NCI-H146 treated with DMSO at 0.1 percent for 48 hours (cell line): Measurements from ENCODE around the gene LGALS12.
A peak's percentile ranks its signal among the peaks of the same experiment; 100 is the strongest.

Experiments
- DNase-seq: peaks from one replicate; lab custom pipeline; 2025; ENCODE audit not compliant: unreplicated experiment; lab: John Stamatoyannopoulos, UW

The LGALS12 gene

GRCh38 chr11:63505857-63506528 is at the start of gene LGALS12:
Gene LGALS12, plus strand, starts transcription at chr11:63506084. Its CDS starts 375 bp downstream, at chr11:63506459.
- DNase-seq, result no peak

DNA sequence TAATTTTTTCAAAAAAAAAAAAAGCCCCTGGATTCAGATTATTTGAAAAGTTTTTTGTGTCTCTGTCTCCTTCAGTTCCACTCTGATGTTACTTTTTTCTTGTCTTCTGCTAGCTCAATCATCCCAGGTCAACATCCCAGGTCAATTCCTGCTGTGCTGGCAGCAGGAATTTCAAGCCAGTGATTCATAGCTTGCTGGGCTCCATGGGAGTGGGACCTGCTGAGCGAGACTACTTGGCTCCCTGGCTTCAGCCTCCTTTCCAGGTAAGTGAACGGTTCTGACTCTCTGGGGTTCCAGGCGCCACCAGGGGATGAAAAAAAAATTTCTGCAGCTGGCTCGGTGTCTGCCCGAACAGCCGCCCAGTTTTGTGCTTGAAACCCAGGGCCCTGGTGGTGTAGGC is 46.3 kb upstream of the LGALS12 start:
- no peak for DNase-seq

GRCh38 chr11:63462137-63462536 is 43.7 kb upstream of the LGALS12 start:
- DNase-seq, result no peak

DNA sequence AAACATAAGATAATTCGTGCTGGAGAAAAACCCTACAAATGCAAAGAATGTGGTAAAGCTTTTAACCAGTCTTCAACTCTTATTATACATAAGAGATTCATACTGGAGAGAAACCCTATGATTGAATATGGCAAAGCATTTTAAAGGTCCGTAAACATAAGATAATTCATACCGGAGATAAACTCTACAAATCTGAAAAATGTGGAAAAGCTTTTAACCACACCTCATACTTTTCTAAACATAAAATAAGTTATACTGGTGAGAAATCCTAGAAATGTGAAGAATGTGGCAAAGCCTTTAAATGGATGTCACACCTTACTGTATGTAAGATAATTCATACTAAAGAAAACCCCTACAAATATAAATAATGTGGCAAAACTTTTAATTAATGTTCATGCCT is 35.6 kb upstream of the LGALS12 start:
- DNase-seq, result no peak

GRCh38 chr11:63472372-63472771 is 33.5 kb upstream of the LGALS12 start:
- DNase-seq, result no peak

- DNase-seq, result no peak
These were observed 29.3 kb upstream of the LGALS12 start for GRCh38 chr11:63476618-63477017.

DNA sequence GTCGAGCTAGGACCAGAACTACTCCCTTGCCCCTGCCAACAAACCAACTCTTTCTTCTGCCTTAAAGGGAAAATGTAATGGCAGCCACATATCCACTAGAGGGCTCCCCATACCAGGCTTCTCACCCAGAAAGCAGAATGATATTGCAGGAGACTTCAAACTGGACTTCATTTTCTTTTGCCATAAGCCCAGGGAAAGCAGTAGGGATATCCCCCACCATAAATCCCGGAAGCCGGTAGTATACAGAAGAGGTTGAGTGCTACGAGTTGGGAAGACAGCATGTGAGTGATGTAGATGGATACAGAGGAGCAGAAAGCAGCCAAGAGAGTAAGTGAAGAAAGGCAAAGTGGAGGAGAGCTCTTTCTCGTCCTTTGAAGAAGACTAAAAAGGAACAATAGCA is 27.0 kb upstream of the LGALS12 start:
- DNase-seq, result peak; percentile 23

DNA sequence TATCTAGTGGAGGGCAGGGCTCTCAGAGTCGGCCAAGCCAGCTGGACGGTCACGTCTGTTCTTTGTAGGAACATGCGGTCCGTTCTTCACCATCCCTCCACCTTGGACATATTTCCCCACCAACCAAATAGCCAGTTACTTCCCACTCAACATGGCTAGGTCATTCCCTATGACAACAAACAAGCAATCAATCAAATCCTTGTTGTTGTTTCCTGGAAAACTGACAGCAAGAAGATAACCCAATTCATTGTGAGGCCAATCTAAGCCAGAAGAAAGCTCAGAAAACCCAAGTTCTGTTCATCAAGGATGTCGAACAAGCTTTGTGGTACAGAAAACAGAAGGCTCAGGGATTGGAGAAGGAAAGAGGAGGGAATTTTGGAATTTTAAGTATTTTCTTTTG is 25.8 kb upstream of the LGALS12 start:
- no peak for DNase-seq

DNA sequence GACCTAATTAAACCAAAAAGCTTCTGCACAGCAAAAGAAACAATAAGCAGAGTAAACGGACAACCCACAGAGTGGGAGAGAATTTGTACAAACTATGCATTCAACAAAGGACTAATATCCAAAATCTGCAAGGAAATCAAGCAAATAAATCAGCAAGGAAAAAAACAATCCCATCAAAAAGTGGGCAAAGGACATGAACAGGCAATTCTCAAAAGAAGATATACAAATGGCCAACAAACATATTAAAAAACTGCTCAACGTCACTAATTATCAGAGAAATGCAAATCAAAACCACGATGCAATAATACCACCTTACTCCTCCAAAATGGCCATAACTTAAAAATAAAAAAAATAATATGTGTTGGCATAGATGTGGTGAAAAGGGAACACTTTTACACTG is 20.1 kb upstream of the LGALS12 start:
- no peak for DNase-seq

DNA sequence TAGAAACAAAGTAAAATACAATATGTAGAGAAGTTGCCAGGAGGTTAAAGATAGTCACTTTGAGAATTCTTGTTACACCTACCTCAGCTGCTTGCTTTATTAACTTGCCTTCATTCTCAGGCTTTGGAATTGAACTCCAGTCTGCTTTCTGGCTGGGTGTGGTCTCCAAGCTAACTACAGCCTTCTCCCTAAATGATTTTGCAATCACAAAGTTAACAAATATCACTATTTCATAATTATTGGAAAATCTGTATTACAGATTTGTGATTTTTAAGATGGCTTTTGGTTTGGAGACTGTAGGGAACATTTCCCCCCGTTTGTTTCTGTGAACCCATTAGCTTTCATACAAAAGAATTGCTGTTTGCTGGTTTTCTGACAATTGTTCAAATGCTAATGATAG is 17.1 kb upstream of the LGALS12 start:
- DNase-seq, result no peak

DNA sequence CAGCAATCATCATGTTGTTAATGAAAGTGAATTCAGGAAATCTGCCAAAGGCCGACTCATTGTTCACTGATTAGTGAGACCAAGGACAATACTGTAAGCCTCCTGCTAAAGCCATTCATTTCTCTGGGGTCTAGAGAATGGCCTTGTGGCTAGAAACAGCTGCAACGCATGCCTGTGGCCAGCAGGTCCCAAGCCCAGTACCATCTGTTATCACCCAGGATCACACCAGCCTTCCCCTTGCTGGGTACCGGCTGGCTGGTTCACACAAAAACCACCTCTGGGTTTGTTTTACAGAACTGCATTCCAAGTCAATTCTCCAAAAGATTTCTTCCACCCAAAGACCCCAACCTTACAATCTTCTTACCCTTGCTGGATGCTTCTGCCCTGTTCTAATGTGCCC is 16.0 kb upstream of the LGALS12 start:
- DNase-seq, result no peak

DNA sequence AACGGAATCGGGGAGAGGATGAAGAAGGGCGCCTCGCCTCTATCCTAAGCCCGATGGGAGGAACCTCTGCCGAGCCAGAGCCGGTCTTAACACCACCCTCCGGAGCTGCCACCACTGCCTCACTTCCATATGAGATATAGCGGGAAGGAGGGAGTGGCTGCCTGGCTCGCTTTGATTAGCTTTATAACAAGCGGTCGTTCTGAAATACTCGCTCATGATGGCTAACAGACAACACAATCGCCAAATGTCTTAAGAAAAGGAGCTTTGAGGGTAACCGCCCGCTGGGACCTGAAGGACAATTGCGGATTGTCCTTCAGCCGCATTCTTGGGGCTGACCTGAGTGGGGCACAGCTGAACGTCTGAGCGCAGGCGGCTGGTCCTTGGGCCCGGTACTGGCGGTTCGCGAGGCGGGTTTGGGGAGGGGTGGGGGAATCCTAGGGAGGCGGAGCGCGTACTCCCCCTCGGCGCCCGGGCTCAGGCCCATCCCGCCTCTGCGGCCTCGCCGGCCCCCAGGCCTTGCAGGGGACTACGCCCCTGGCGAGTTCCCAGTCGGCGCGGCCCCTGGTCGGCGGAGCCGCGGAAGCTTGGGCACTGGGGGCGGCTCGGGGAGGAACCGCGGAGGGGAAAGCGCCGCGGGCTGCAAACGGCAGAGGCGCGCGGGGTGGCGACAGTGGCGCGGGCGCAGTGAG is 15.2 kb upstream of the LGALS12 start, which contains the start of gene PLAAT5:
TSS of gene PLAAT5 (minus strand) at position 617 of the 689 bp plus-strand sequence. CDS start at position 484, 133 bp downstream.
- DNase-seq, result no peak

DNA sequence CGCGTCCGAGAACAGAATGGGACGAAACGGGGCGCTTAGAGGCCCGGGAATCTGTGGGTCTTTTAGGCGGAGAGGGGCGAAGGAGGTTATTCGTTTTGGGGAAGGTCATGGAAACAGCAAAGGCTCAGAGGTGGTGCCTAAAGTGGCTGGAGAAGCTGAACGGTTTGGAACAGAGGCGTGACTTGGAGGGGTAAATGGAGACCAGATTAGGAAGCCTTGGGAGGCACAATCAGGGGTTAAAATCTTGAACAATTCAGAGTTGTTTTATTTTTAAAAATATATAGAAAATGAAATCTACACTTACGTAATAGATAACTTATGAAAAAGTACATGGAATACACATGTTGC is 14.7 kb upstream of the LGALS12 start:
- DNase-seq, result no peak

- no peak for DNase-seq
These were observed 14.1 kb upstream of the LGALS12 start for GRCh38 chr11:63491636-63492372.

- no peak for DNase-seq
These were observed 13.4 kb upstream of the LGALS12 start for GRCh38 chr11:63492441-63492840.

- DNase-seq, result no peak
These were observed 12.8 kb upstream of the LGALS12 start for GRCh38 chr11:63493127-63493526.

- no peak for DNase-seq
These were observed 10.9 kb upstream of the LGALS12 start for GRCh38 chr11:63494975-63495374.

- DNase-seq, result no peak
These were observed 6.0 kb upstream of the LGALS12 start for GRCh38 chr11:63499874-63500273.

DNA sequence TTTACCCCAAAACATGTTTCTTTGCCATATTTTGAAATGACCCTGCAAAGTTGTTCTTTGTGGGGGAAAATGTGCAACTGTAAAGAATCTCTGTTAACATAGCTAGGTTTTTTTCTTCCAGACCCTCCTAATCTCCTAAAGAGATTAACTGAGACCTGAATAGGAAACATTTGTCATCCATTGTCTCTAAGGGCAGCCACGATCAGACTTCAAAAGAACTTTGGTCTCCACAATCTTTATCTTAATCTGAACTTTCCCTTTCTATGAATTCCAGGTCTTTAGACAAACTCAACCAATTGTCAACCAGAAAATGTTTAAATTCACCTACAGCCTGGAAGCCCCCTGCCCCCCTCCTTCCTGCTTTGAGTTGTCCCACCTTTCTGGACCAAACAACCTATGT is 4.6 kb upstream of the LGALS12 start:
- no peak for DNase-seq

GRCh38 chr11:63502252-63502820 is 3.5 kb upstream of the LGALS12 start:
- DNase-seq, result no peak

DNA sequence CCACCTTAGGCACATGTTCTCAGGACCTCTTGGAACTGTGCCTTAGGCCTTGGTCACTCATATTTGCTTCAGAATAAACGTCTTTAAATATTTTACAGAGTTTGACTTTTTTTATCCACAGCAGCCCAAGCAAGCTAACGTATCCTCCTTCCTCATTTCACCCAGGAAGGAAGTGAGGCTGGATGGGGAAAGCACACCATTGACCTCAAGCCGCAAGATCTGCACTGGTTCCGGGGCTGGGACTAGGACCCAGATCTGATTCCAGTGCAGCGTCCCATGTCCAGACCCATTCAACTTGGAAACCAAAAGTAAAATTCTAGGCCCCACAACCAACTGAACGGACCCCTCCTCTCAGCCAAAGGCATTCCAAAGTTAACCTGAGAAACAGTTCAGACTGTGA is 2.4 kb upstream of the LGALS12 start:
- no peak for DNase-seq

DNA sequence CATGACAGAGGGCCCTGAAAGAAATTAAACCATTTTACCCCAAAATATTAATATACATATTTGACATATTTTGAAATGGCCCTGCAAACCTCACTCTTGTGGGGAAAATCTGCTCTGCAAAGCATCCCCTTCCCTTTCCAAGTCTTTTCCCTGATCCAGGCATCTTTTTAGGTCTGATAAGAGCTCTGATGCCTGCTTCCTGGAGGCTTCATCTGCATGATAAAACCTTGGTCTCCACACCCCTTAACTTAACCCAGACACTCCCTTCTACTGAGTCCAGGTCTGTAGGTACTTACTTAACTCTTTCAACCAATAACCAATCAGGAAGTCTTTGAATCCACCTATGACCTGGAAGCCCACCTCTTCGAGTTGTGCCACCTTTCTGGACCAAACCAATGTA is 1.8 kb upstream of the LGALS12 start:
- no peak for DNase-seq
